GM21619 (cell line): Measurements from ENCODE around the gene ATOH8.

Experiments
- ATAC-seq: cut with Tn5 transposase; IDR thresholded peaks from one replicate; pipeline ENCODE4 v1.9.1; 2021; ENCODE audit not compliant: unreplicated experiment

Gene ATOH8

DNA sequence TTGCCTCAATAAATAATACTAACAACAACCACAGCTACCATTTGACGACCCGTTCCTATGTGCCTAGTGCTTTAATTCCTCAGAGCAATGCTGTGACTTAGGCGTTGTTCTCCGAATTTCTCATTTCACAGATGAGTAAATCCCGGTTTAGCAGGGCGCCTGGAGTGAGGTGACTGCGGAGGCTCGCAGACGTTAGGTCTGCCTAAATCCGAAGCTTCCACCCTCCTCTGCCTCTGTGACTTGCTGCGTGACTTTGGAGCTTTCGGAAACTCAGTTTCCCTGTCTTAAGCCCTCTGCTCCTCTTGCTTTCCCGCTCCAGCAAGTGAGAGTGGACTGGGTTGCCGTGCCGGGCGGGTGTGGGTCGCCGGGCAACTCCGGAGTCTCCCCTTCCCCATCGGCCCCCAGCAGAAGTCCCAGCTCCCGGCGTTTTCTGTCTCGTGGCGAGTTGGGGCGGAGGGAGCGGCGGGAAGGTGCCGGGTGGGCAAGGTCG lies 711 bp upstream of the ATOH8 start:
- ATAC-seq = no peak

DNA sequence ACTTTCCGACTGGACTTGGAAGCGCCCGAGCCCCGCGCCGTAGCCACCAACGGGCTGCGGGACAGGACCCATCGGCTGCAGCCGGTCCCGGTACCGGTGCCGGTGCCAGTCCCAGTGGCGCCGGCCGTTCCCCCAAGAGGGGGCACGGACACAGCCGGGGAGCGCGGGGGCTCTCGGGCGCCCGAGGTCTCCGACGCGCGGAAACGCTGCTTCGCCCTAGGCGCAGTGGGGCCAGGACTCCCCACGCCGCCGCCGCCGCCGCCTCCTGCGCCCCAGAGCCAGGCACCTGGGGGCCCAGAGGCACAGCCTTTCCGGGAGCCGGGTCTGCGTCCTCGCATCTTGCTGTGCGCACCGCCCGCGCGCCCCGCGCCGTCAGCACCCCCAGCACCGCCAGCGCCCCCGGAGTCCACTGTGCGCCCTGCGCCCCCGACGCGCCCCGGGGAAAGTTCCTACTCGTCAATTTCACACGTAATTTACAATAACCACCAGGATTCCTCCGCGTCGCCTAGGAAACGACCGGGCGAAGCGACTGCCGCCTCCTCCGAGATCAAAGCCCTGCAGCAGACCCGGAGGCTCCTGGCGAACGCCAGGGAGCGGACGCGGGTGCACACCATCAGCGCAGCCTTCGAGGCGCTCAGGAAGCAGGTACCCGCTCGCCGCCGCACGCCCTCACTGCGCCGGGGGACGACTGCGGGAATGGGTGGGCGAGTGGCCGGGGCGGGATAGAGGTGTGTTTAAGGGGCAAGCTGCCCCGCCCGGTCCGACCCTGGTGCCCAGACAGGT lies 713 bp downstream of the ATOH8 start:
- no peak for ATAC-seq

GRCh38 chr2:85755122-85756027 lies 1.6 kb downstream of the ATOH8 start:
- ATAC-seq = no peak

GRCh38 chr2:85756195-85756594 lies 2.4 kb downstream of the ATOH8 start:
- ATAC-seq = no peak

DNA sequence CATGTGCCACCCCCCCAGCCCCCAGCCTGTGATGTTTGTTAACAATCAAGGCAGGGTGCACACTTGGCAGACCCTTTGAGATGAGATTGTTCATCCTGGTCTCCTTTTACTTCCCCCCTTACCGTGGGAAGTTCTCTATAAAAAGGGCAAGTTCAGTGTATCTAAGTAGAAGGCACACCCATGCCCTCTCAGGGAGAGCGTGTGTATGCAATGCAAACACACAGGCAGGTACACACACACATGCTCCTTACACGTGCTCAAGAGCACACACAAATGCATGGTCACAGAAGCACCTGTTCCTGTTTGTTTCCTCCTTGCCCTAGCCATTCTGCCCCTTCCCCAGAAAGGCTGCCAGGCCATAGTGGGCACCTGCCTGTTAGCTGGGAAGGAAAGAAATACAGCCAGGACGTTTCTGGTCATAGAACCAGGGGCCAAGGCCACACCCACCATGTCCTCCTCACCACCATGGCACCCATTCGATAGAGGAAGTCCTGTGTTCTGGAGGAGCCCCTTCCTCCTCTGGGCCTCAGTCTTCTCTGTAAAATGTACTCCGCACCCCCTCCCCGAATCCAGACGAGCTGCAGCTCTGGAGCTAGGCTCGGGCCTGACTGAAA lies 3.1 kb downstream of the ATOH8 start:
- ATAC-seq = no peak

DNA sequence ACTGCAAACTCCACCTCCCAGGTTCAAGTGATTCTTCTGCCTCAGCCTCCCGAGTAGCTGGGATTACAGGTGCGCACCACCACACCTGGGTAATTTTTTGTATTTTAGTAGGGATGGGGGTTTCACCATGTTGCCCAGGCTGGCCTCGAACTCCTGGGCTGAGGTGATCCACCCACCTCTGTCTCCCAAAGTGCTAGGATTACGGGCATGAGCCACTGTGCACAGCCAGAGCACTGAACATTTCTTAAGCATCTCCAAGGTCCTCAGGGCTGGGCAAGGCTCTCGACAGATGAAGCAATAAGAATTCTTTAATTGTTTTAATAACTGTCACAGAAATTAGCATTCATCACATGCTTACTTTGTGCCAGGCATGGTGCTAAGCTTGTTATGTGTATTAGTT lies 4.1 kb downstream of the ATOH8 start:
- ATAC-seq = no peak

DNA sequence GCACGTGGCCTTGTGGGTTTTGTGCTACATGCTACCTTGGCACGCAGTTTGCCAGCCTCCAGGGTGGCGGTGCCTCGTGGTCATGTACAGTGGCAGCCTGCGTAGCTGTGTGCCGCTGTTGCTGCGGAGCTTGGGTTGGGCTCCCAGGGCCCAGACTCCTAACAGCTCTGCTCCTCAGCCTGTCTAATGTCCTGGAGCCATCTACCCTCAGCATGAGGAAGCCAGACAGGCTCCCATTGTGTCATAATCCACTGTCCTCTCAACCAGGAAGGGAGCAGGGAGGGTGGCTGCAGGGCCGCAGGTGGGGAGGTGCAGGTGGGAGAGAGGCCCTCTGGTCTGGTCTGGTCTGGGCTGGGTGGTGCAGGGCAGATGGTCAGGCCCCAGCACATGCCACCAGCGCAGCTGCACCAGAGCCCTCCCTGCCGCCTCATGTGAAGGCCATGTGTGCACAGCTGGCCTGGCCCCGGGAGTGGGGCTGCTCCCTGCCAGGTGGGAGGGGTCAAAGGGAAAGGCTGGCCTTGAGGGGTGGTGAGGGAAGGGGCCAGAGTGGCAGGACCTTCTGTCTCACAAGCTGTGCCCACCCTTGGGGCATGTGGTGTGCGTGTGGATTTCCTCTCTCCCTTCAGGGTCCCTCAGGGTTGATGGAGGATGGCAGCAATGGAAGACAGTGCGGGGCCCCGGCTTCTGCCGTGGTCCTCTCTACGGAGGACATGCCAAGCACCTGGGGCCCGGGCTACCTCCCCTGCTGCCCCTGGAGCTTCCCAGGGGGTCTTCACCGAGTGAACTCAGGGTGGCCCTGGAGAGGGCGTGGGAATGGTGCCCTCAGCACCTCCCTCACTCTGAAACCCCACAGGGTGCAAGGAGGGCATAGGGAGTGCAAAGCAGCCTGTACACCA lies 4.8 kb downstream of the ATOH8 start:
- ATAC-seq = no peak

DNA sequence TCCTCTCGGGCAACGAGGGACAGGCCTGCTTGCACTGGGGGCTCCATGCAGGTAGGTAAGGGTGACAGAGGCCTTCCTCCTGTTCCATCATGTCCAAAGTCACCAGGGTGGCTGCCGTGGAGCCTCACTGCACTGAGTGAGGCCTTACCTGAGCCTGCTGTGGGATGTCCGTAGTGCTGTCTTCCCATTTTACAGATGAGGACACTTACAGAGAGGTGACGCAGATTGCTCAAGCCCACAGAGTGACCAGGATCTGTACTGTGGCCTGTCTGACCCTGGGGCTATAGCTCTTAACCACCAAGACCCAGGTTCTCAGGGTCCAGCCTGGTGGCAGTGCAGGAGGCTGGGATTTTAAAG lies 5.4 kb downstream of the ATOH8 start:
- ATAC-seq = no peak

DNA sequence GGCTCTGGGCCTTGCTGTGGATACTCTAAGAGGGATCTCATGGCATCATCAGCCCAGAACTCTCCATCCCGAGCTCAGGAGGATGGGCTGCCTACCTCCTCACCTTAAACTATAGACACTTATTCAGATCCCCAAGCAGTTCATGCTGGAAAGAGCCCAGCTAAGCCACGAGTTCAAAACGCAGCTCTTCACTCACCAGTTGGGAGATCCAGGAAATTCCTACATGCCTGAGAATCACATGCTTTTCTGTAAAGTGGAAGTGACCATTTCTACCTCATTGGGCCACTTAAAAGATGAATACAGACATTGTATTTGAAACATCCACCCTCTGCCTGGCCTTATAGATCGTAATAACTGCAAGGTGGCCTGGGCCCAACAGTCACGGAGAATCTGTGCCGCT lies 6.6 kb downstream of the ATOH8 start:
- no peak for ATAC-seq

GRCh38 chr2:85760872-85761271 lies 7.1 kb downstream of the ATOH8 start:
- no peak for ATAC-seq

- no peak for ATAC-seq
These were observed 7.7 kb downstream of the ATOH8 start for GRCh38 chr2:85761512-85761944.

DNA sequence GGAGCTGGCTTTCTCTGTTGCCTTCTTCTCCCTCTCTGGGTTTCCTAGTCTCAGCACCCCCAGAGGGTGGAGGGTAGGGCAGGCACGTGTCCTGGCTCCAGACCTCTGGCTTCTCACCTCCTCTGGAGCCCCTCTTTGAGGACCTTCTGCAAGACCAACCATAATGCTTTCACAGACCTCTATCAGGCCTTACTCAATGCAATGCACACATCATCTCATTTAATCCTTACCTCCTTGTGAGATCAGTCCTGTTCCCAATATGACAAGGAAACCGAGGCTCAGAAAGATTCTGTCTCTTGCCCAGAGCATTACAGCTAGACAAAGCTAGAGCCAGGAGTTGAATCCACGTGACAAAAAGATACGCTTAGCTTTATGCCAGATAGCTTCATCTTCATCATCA lies 8.2 kb downstream of the ATOH8 start:
- no peak for ATAC-seq

- ATAC-seq = no peak
These were observed 9.3 kb downstream of the ATOH8 start for GRCh38 chr2:85763132-85763531.

DNA sequence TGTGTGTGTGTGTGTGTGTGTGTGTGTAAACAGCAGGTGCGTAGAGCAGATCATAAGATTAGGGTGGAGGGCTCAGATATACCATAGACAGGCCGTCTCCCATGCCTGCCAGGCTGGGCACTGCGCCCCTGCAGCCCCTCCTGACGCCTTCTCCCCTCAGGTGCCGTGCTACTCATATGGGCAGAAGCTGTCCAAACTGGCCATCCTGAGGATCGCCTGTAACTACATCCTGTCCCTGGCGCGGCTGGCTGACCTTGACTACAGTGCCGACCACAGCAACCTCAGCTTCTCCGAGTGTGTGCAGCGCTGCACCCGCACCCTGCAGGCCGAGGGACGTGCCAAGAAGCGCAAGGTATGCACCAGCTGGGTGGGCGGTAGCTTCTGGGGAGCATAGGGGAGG lies 10.0 kb downstream of the ATOH8 start:
- ATAC-seq = no peak

- ATAC-seq = no peak
These were observed 11.4 kb downstream of the ATOH8 start for GRCh38 chr2:85765081-85765731.

DNA sequence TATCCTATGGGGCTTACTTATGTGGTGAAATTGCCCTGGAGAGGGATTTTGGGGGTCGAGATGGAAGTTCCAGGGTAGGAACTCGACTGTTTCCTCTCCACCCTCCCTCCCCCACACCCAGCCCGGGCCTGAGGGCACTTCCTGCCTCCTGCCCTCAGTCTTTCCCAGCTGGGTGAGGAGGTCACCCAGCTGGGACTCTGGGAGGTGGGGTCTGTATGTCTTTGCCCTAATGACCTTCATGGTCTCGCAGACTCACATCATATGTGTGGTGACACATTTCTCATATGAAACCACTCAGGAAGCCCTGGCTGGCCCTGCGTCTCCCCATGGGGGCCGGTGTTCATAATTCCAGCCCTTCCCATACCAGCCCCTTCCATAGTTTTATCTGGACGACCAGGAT lies 12.4 kb downstream of the ATOH8 start:
- no peak for ATAC-seq

DNA sequence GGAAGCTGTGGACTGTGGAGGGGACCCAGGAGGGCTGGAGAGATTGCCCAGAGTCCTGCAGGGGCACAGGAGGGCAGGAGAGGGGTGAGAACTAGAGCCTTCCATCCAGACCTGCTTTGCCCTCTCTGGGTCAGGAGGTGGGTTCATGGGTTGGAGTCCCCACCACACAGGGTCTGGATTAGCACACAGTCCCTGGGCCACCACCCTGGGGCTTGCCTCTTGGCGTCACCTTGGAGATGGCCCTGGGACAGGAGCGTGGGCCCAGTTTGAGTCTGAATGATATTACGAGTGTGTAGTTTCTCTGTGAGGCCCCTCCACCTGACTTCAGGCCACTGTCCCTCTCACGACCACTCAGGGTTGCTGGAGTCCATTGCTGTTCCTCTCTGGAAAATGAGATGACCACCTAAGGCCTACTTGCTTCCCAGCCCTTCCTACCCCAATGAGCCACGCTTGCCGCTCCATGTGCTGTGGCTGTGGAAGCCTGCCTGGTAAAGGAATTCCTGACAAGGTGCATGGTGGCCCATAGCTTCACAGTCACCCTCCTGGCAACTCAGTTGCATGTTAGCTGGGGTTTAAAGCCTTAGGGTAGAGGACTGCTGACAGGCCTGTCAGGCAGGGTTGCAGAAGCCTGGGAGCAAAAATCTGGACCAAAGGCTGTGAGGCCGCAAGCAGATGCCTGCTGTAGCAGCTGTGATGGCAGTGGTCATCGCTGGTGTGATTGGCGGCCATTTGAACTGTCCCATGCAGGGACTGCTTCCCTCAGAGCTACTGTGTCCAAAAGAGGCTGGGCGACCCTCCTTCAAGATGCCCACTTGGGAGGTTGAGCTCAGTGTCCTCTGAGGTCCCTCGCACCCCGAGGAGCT lies 14.2 kb downstream of the ATOH8 start:
- ATAC-seq = no peak

DNA sequence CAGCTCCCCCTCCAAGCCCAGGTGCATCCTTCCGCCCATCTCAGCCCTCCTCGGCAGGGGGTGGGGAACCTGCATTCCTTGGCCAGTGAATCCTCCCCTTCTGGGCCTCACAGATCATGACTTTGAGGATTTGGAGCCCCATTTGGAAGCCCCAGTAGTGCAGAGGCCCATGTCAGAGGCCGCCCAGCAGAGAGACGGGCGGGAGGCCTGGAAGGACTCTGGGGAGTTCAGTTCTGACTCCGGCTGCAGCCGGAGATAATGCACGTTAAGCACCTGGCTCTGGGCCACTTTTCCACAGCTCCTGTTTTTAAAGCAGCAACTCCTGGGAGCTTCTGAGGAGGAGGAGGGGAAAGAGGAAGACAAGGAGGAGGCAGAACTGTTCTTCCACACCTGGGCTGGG lies 14.9 kb downstream of the ATOH8 start:
- ATAC-seq = no peak
